Liver (tissue), 9 donors: ENCODE results near the gene PBLD. TPM values are rescaled to one million over a fixed set of nuclear protein-coding genes. Genes with fewer than 3 reads are reported as not detected.

Experiments
- DNase-seq: peaks from one replicate; pipeline ENCODE4 v3.0.0-alpha.2; 2017; ENCODE audit warnings: low spot score
- H3K27ac ChIP-seq, 2 donors: one replicate each; pipeline ENCODE4 v1.7.0; 2013; ENCODE audit warnings: inconsistent platforms in 2 of 2, low read length in 2 of 2, control low read depth in 1 of 2, low read depth in 1 of 2, mild to moderate bottlenecking in 1 of 2
- H3K27me3 ChIP-seq, 4 donors: one replicate each; pipeline versions ENCODE4 v1.6.1 to v1.7.0; 2013; ENCODE audit warnings: low read length in 3 of 4, inconsistent platforms in 1 of 4, mild to moderate bottlenecking in 1 of 4, moderate library complexity in 1 of 4; ENCODE audit not compliant: control insufficient read depth in 4 of 4, insufficient read depth in 4 of 4
- H3K36me3 ChIP-seq, 4 donors: one replicate each; pipeline versions ENCODE4 v1.6.1 to v1.7.0; 2013; ENCODE audit warnings: low read length in 3 of 4, mild to moderate bottlenecking in 3 of 4, low read depth in 1 of 4, moderate library complexity in 1 of 4; ENCODE audit not compliant: control insufficient read depth in 4 of 4, insufficient read depth in 3 of 4
- H3K4me1 ChIP-seq, 4 donors: one replicate each; pipeline versions ENCODE4 v1.6.1 to v1.7.0; 2013; ENCODE audit warnings: low read length in 3 of 4, mild to moderate bottlenecking in 3 of 4, moderate library complexity in 1 of 4; ENCODE audit not compliant: control insufficient read depth in 4 of 4, insufficient read depth in 4 of 4
- H3K4me3 ChIP-seq, 3 donors: one replicate each; pipeline versions ENCODE4 v1.6.1 to v1.7.0; 2013; ENCODE audit warnings: low read length in 3 of 3, control low read depth in 1 of 3, low read depth in 1 of 3, mild to moderate bottlenecking in 1 of 3
- H3K9ac ChIP-seq, 2 donors: one replicate each; pipeline ENCODE4 v1.7.0; 2013; ENCODE audit warnings: low read length in 2 of 2, mild to moderate bottlenecking in 2 of 2, moderate library complexity in 2 of 2, control low read depth in 1 of 2, low read depth in 1 of 2
- H3K9me3 ChIP-seq, 4 donors: one replicate each; pipeline versions ENCODE4 v1.6.1 to v1.7.0; 2013; ENCODE audit warnings: low read length in 3 of 4; ENCODE audit not compliant: control insufficient read depth in 4 of 4
- ATF3 ChIP-seq: IDR thresholded peaks from 2 replicates; pipeline ENCODE4 v1.6.1; 2016; ENCODE audit warnings: antibody characterized with exemption
- CTCF ChIP-seq: fragments of 150-350 bp; IDR thresholded peaks from 2 replicates; pipeline ENCODE4 v1.5.1; 2017; ENCODE audit warnings: improper control_type of control experiment, low read depth, low read length; ENCODE audit not compliant: missing input control
- EGR1 ChIP-seq, 2 donors: IDR thresholded peaks; 2 replicates each; pipeline ENCODE4 v1.6.1; 2016 to 2018; ENCODE audit warnings: antibody characterized with exemption in 2 of 2, low read depth in 2 of 2
- FOXA1 ChIP-seq: IDR thresholded peaks from 2 replicates; pipeline ENCODE4 v1.6.1; 2016; ENCODE audit warnings: antibody characterized with exemption
- FOXA2 ChIP-seq: IDR thresholded peaks from 2 replicates; pipeline ENCODE4 v1.6.1; 2016; ENCODE audit warnings: antibody characterized with exemption
- GABPA ChIP-seq, 2 donors: IDR thresholded peaks in 1 of 2; conservative IDR thresholded peaks in 1 of 2; 2 replicates each; pipeline ENCODE4 v1.6.1; 2016; ENCODE audit warnings: antibody characterized with exemption in 2 of 2, mild to moderate bottlenecking in 1 of 2, moderate library complexity in 1 of 2
- HNF4A ChIP-seq, 2 donors: conservative IDR thresholded peaks; 2 replicates each; pipeline ENCODE4 v1.6.1; 2016; ENCODE audit warnings: antibody characterized with exemption in 2 of 2, mild to moderate bottlenecking in 2 of 2
- HNF4G ChIP-seq: IDR thresholded peaks from 2 replicates; pipeline ENCODE4 v1.6.1; 2016; ENCODE audit warnings: antibody characterized with exemption
- JUND ChIP-seq, 2 donors: IDR thresholded peaks; 2 replicates each; pipeline ENCODE4 v1.6.1; 2016; ENCODE audit warnings: antibody characterized with exemption in 2 of 2
- MAX ChIP-seq: IDR thresholded peaks from 2 replicates; pipeline ENCODE4 v1.6.1; 2016; ENCODE audit warnings: antibody characterized with exemption
- NR2F2 ChIP-seq: IDR thresholded peaks from 2 replicates; pipeline ENCODE4 v1.6.1; 2016; ENCODE audit warnings: antibody characterized with exemption
- RAD21 ChIP-seq, 2 donors: IDR thresholded peaks; 2 replicates each; pipeline ENCODE4 v1.6.1; 2016; ENCODE audit warnings: antibody characterized with exemption in 2 of 2, mild to moderate bottlenecking in 2 of 2
- REST ChIP-seq: IDR thresholded peaks from 2 replicates; pipeline ENCODE4 v1.6.1; 2016; ENCODE audit warnings: antibody characterized with exemption, mild to moderate bottlenecking
- RXRA ChIP-seq, 2 donors: IDR thresholded peaks; 2 replicates each; pipeline ENCODE4 v1.6.1; 2017 to 2018; ENCODE audit warnings: antibody characterized with exemption in 2 of 2, mild to moderate bottlenecking in 1 of 2
- SP1 ChIP-seq: IDR thresholded peaks from 2 replicates; pipeline ENCODE4 v1.6.1; 2018; ENCODE audit warnings: antibody characterized with exemption, mild to moderate bottlenecking
- TAF1 ChIP-seq: conservative IDR thresholded peaks from 2 replicates; pipeline ENCODE4 v1.6.1; 2016; ENCODE audit warnings: antibody characterized with exemption, mild to moderate bottlenecking
- YY1 ChIP-seq: IDR thresholded peaks from 2 replicates; pipeline ENCODE4 v1.6.1; 2016; ENCODE audit warnings: antibody characterized with exemption, mild to moderate bottlenecking
- ZBTB33 ChIP-seq: IDR thresholded peaks from 2 replicates; pipeline ENCODE4 v1.6.1; 2016; ENCODE audit warnings: antibody characterized with exemption
- WGBS: extraction: QIAGEN DNeasy Blood & Tissue Kit; methylation state at CpG from one replicate; pipeline ENCODE4 v1.1.7; 2013; 5-methylcytosine and 5-hydroxymethylcytosine counted together
- polyA plus RNA-seq, 2 donors: library from polyadenylated mRNA; stranded (reverse) in 1 of 2; unstranded in 1 of 2; fragments of 200-250 nt in 1 of 2; fragments of >200 nt in 1 of 2; fragmentation: Nextera tagmentation in 1 of 2; extraction: Ambion mirVana in 1 of 2; gene quantifications; one replicate each; pipeline versions ENCODE4 v1.2.1 to v1.2.3, GENCODE V29; 2013 to 2015
- total RNA-seq, 2 donors: library from RNA; depleted of rRNA; stranded (reverse); fragments of >200 nt; gene quantifications; one replicate each; pipeline ENCODE4 v1.2.3, GENCODE V29; 2014
- donor health status: healthy.
- donor health status: healthy.
- donor health status: healthy.
- donor health status: healthy.
- donor health status: healthy.

Gene PBLD
- total and polyA plus RNA-seq, 4 donors: 63.3 to 175 (median 103) TPM

- DNase-seq: no peak
- Histone ChIP-seq H3K27me3 (no peaks in the 10 kb centered on the region), H3K27ac (no peak overlapping the region), H3K36me3 (peaks cover 4 to 12% (median 7%) of the 10 kb centered on the region in 4 donors), H3K4me1 (peaks cover 0 to 9% (median 2%) of the 10 kb centered on the region in 4 donors), H3K9ac (no peak overlapping the region), H3K4me3 (no peak overlapping the region), H3K9me3 (peaks cover 0 to 2% (median 0%) of the 10 kb centered on the region in 4 donors)
- 98% methylated on average over 5 of the region's 5 CpGs for WGBS
- TF ChIP-seq REST (no peak), EGR1 (IDR thresholded peaks at IDR 0.05; ENCODE audit: low read depth in 2 of 2) (no peak), YY1 (no peak), GABPA (IDR thresholded peaks at IDR 0.05 in 1 of 2, conservative IDR thresholded peaks at IDR 0.05 in 1 of 2) (no peak)
Observed at GRCh38 chr10:68366600-68366999, 33.9 kb upstream of the PBLD start.

- H3K9me3 ChIP-seq: no peaks in the 10 kb centered on the region
- H3K4me3 ChIP-seq: no peak overlapping the region
- DNase-seq: no peak
- H3K36me3 ChIP-seq: peaks cover 4 to 16% (median 6%) of the 10 kb centered on the region in 4 donors
- H3K27me3 ChIP-seq: no peaks in the 10 kb centered on the region
- no peak overlapping the region for H3K9ac ChIP-seq
- no peak overlapping the region for H3K27ac ChIP-seq
- no peak for TF ChIP-seq ZBTB33
- TF ChIP-seq GABPA (IDR thresholded peaks at IDR 0.05 in 1 of 2, conservative IDR thresholded peaks at IDR 0.05 in 1 of 2): no peak
- no peak for TF ChIP-seq RXRA (IDR thresholded peaks at IDR 0.05)
- no peak for TF ChIP-seq ATF3
- no peak for TF ChIP-seq HNF4A (conservative IDR thresholded peaks at IDR 0.05)
- TF ChIP-seq RAD21 (IDR thresholded peaks at IDR 0.05): no peak
- TF ChIP-seq EGR1 (IDR thresholded peaks at IDR 0.05; ENCODE audit: low read depth in 2 of 2): no peak
- no peak for TF ChIP-seq NR2F2
- no peak for TF ChIP-seq SP1
- TF ChIP-seq MAX: no peak
- no peak for TF ChIP-seq FOXA2
- TF ChIP-seq JUND (IDR thresholded peaks at IDR 0.05): no peak
- TF ChIP-seq HNF4G: no peak
- TF ChIP-seq FOXA1: no peak
- TF ChIP-seq TAF1: no peak
- no peak for TF ChIP-seq CTCF
- H3K4me1 ChIP-seq: peaks cover 0 to 9% (median 2%) of the 10 kb centered on the region in 4 donors
- WGBS: 67% methylated on average over 2 of the region's 2 CpGs
Observed at GRCh38 chr10:68365611-68366010, 32.9 kb upstream of the PBLD start.
